ENCODE measurements around the gene SCN4A.
A peak's percentile ranks its signal among the peaks of the same experiment; 100 is the strongest.

SCN4A gene

GRCh38 chr17:64001091-64001579, 28.4 kb upstream of the SCN4A start:
- Histone ChIP-seq H3K9me3 (ENCODE audit: control insufficient read depth, low read length) (no peaks in the 10 kb centered on the region), H3K27ac (ENCODE audit: low read depth, low read length, severe bottlenecking) (no peak overlapping the region), H3K4me1 (ENCODE audit: control insufficient read depth, insufficient read depth, low read length, poor library complexity, severe bottlenecking) (peaks cover 12% of the 10 kb centered on the region), H3K36me3 (ENCODE audit: control insufficient read depth, insufficient read depth, low read length) (no peaks in the 10 kb centered on the region), H3K4me3 (ENCODE audit: extremely low read depth, insufficient read depth, low read length, poor library complexity, severe bottlenecking) (no peak overlapping the region)
- 100% methylated on average over 2 of the region's 7 CpGs for WGBS, 2 experiments (ENCODE audit: insufficient coverage in 2 of 2)

- 92 to 93% methylated on average over 16 to 18 of the region's 25 CpGs for WGBS, 2 experiments (ENCODE audit: insufficient coverage in 2 of 2)
- Histone ChIP-seq H3K9me3 (ENCODE audit: control insufficient read depth, low read length) (no peaks in the 10 kb centered on the region), H3K27ac (ENCODE audit: low read depth, low read length, severe bottlenecking) (no peak overlapping the region), H3K4me3 (ENCODE audit: extremely low read depth, insufficient read depth, low read length, poor library complexity, severe bottlenecking) (no peak overlapping the region), H3K36me3 (ENCODE audit: control insufficient read depth, insufficient read depth, low read length) (no peaks in the 10 kb centered on the region), H3K4me1 (ENCODE audit: control insufficient read depth, insufficient read depth, low read length, poor library complexity, severe bottlenecking) (peaks cover 12% of the 10 kb centered on the region)
These were observed 27.2 kb upstream of the SCN4A start for GRCh38 chr17:63999680-64000531.

DNA sequence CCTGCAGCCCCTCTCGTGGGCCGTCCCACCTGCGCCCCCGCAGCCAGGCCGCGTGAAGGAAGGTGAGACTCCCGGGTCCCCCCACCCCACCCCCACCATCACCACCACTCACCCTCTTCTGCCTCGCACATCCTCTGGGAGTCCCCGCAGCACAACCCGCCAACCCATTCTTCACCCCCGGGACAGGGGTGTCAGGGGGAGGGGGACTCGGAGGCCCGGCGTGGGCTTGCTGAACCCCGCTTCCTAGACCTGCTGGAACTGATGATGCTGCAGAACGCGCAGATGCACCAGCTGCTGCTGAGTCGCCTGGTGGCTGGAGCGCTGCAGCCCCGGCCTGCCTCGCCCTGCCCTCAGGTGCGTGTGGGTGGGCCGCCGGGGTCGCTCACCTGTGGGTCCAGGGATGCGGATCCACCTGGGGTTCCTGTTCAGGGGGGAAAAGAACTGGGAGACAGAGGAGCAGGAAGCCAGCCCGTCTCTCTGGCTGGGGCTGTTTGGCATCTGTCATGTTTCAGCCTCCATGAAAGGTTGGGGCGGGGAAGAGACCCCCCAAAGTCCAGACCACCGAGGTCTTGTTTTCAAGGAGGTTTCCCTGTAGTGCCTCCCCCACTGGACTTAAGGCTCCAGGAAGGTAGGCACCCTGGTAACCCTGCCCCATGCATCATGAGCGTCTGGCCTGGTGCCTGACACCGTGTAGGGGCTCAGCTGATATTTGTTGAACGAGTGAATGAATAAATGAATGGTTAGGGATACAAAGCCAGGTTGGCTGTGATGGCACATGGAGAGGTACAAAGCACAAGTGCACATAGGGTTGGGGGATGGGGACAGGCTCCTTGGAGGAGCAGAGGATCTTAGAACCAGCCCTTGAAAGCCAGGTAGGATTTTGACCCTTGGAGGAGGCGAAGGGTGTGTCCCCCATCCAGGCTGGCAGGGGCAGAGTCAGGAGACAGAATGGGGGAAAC, 26.3 kb upstream of the SCN4A start:
- no peaks in the 10 kb centered on the region for H3K36me3 ChIP-seq (ENCODE audit: control insufficient read depth, insufficient read depth, low read length)
- H3K27ac ChIP-seq (ENCODE audit: low read depth, low read length, severe bottlenecking), result no peak overlapping the region
- H3K4me1 ChIP-seq (ENCODE audit: control insufficient read depth, insufficient read depth, low read length, poor library complexity, severe bottlenecking), result peaks cover 12% of the 10 kb centered on the region
- no peaks in the 10 kb centered on the region for H3K9me3 ChIP-seq (ENCODE audit: control insufficient read depth, low read length)
- WGBS, 2 experiments (ENCODE audit: insufficient coverage in 2 of 2), result 46 to 50% methylated on average over 13 to 20 of the region's 33 CpGs
- H3K4me3 ChIP-seq (ENCODE audit: extremely low read depth, insufficient read depth, low read length, poor library complexity, severe bottlenecking), result peak overlapping the region; percentile 59

GRCh38 chr17:63998050-63998720, 25.5 kb upstream of the SCN4A start, which contains the start of gene PRR29:
PRR29 (plus strand) TSS chr17:63998351; CDS start chr17:63998365, 14 bp downstream.
- no peaks in the 10 kb centered on the region for H3K9me3 ChIP-seq (ENCODE audit: control insufficient read depth, low read length)
- peak within 1 kb of the TSS; percentile 29 for H3K27ac ChIP-seq (ENCODE audit: low read depth, low read length, severe bottlenecking)
- WGBS, 2 experiments (ENCODE audit: insufficient coverage in 2 of 2), result 1% methylated on average over 24 to 32 of the region's 43 CpGs
- no peaks in the 10 kb centered on the region for H3K36me3 ChIP-seq (ENCODE audit: control insufficient read depth, insufficient read depth, low read length)
- H3K4me1 ChIP-seq (ENCODE audit: control insufficient read depth, insufficient read depth, low read length, poor library complexity, severe bottlenecking), result peaks cover 12% of the 10 kb centered on the region
- peak within 1 kb of the TSS; percentile 59 for H3K4me3 ChIP-seq (ENCODE audit: extremely low read depth, insufficient read depth, low read length, poor library complexity, severe bottlenecking)

GRCh38 chr17:63997341-63998048, 24.8 kb upstream of the SCN4A start:
- Histone ChIP-seq H3K4me1 (ENCODE audit: control insufficient read depth, insufficient read depth, low read length, poor library complexity, severe bottlenecking) (peaks cover 12% of the 10 kb centered on the region), H3K27ac (ENCODE audit: low read depth, low read length, severe bottlenecking) (peak overlapping the region; percentile 29), H3K9me3 (ENCODE audit: control insufficient read depth, low read length) (no peaks in the 10 kb centered on the region), H3K4me3 (ENCODE audit: extremely low read depth, insufficient read depth, low read length, poor library complexity, severe bottlenecking) (peak overlapping the region; percentile 59), H3K36me3 (ENCODE audit: control insufficient read depth, insufficient read depth, low read length) (no peaks in the 10 kb centered on the region)
- 16 to 19% methylated on average over 18 to 19 of the region's 19 CpGs for WGBS, 2 experiments (ENCODE audit: insufficient coverage in 2 of 2)

DNA sequence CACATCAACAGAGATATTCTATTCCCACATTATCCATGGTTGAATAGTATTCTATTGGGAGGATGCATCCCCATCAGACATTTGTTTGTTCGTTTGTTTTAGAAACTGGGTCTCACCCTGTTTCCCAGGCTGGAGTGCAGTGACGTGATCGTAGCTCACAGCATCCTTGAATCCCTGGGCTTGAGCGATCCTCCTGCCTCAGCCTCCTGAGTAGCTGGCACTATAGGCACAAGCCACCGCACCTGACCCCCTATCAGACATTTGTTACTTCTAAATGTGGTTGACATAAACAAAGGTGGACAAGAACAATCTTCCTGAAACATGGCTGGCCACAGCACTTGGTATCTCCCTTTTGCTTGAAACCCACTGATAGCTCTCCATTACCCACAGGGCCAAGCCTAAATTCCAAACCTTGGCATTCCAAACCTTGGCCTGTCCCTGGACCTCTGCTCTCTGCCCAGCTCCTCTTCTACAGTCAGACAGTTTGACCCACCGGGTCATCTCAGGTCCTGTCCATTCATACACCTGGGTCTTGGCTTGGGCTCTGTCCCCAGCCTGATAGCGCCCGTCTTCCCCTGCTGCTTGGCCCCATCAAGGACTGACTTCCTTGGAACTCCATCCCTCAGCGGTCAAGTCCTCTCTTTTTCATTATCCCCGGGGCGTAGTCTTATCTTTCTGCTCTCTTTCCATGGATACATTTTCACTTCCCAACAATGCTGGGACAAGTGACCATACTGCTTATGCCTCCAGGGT, 23.9 kb upstream of the SCN4A start:
- no peaks in the 10 kb centered on the region for H3K36me3 ChIP-seq (ENCODE audit: control insufficient read depth, insufficient read depth, low read length)
- H3K4me3 ChIP-seq (ENCODE audit: extremely low read depth, insufficient read depth, low read length, poor library complexity, severe bottlenecking), result no peak overlapping the region
- no peak overlapping the region for H3K27ac ChIP-seq (ENCODE audit: low read depth, low read length, severe bottlenecking)
- 88 to 95% methylated on average over 8 to 10 of the region's 11 CpGs for WGBS, 2 experiments (ENCODE audit: insufficient coverage in 2 of 2)
- peaks cover 12% of the 10 kb centered on the region for H3K4me1 ChIP-seq (ENCODE audit: control insufficient read depth, insufficient read depth, low read length, poor library complexity, severe bottlenecking)
- H3K9me3 ChIP-seq (ENCODE audit: control insufficient read depth, low read length), result no peaks in the 10 kb centered on the region

GRCh38 chr17:63995626-63996025, 22.9 kb upstream of the SCN4A start:
- no peaks in the 10 kb centered on the region for H3K36me3 ChIP-seq (ENCODE audit: control insufficient read depth, insufficient read depth, low read length)
- whole genome bisulfite sequencing, 2 experiments (ENCODE audit: insufficient coverage in 2 of 2), result 73 to 87% methylated on average over 2 to 3 of the region's 5 CpGs
- no peak overlapping the region for H3K4me3 ChIP-seq (ENCODE audit: extremely low read depth, insufficient read depth, low read length, poor library complexity, severe bottlenecking)
- H3K4me1 ChIP-seq (ENCODE audit: control insufficient read depth, insufficient read depth, low read length, poor library complexity, severe bottlenecking), result peaks cover 12% of the 10 kb centered on the region
- no peaks in the 10 kb centered on the region for H3K9me3 ChIP-seq (ENCODE audit: control insufficient read depth, low read length)
- H3K27ac ChIP-seq (ENCODE audit: low read depth, low read length, severe bottlenecking), result no peak overlapping the region

- Histone ChIP-seq H3K27ac (ENCODE audit: low read depth, low read length, severe bottlenecking) (no peak overlapping the region), H3K36me3 (ENCODE audit: control insufficient read depth, insufficient read depth, low read length) (no peaks in the 10 kb centered on the region), H3K4me1 (ENCODE audit: control insufficient read depth, insufficient read depth, low read length, poor library complexity, severe bottlenecking) (peaks cover 20% of the 10 kb centered on the region), H3K4me3 (ENCODE audit: extremely low read depth, insufficient read depth, low read length, poor library complexity, severe bottlenecking) (no peak overlapping the region), H3K9me3 (ENCODE audit: control insufficient read depth, low read length) (no peaks in the 10 kb centered on the region)
- 62 to 85% methylated on average over 3 of the region's 3 CpGs for WGBS, 2 experiments (ENCODE audit: insufficient coverage in 2 of 2)
These were observed 20.8 kb upstream of the SCN4A start for GRCh38 chr17:63993368-63993985.

DNA sequence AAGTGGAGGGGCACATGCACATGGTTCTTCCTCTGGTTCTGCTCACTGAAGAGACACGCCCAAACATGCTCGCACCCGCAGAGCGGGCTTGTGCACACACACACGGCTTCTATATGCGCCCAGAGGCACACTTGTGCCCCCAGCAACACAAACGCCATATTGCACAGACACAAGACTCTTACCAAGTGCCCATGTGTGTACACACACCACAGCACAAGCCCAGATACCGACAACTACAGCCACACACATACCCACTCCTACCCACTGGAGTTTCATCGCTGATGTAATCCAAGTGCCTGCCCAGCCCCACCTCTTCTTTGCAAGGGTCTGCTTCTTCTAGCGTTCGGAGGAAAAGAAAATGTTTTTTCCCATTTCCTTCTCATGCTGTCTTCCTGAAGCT, 18.9 kb upstream of the SCN4A start:
- 91 to 92% methylated on average over 11 of the region's 11 CpGs for WGBS, 2 experiments (ENCODE audit: insufficient coverage in 2 of 2)
- Histone ChIP-seq H3K9me3 (ENCODE audit: control insufficient read depth, low read length) (no peaks in the 10 kb centered on the region), H3K4me1 (ENCODE audit: control insufficient read depth, insufficient read depth, low read length, poor library complexity, severe bottlenecking) (peaks cover 14% of the 10 kb centered on the region), H3K36me3 (ENCODE audit: control insufficient read depth, insufficient read depth, low read length) (no peaks in the 10 kb centered on the region), H3K27ac (ENCODE audit: low read depth, low read length, severe bottlenecking) (no peak overlapping the region), H3K4me3 (ENCODE audit: extremely low read depth, insufficient read depth, low read length, poor library complexity, severe bottlenecking) (no peak overlapping the region)

All from mesodermal cell (in vitro differentiated cells).